K562 (cell line): Measurements from ENCODE around the gene SLC25A45. TPM values are rescaled to one million over a fixed set of nuclear protein-coding genes. Genes with fewer than 3 reads are reported as not detected.

ENCODE experiments used
- ARID1B ChIP-seq: fragments of 450-650 bp; IDR thresholded peaks from 2 replicates; pipeline ENCODE4 v1.6.1; 2016; ENCODE audit warnings: antibody characterized with exemption, mild to moderate bottlenecking, inconsistent platforms
- CHD4 ChIP-seq: fragments of 200-600 bp; sonication (generic); IDR thresholded peaks from 3 replicates; pipeline ENCODE4 v1.6.1; 2012; ENCODE audit warnings: low read depth, mild to moderate bottlenecking, mixed read lengths, low read length, inconsistent platforms; ENCODE audit not compliant: insufficient read depth, insufficient replicate concordance, poor library complexity, severe bottlenecking
- ESRRA ChIP-seq: fragments of 450-650 bp; IDR thresholded peaks from 2 replicates; pipeline ENCODE4 v1.6.1; 2014; ENCODE audit warnings: low read depth, mild to moderate bottlenecking, moderate library complexity, borderline replicate concordance
- HNRNPH1 ChIP-seq: fragments of 200-400 bp; formaldehyde crosslinking; optimal IDR thresholded peaks from 2 replicates; pipeline ENCODE3; 2017; ENCODE audit warnings: low read depth, mild to moderate bottlenecking, low read length, moderate library complexity
- HNRNPK ChIP-seq: fragments of 200-400 bp; formaldehyde crosslinking; IDR thresholded peaks from one replicate; pipeline ENCODE4 v1.6.1; 2018; ENCODE audit warnings: mild to moderate bottlenecking, low read depth, low read length; ENCODE audit not compliant: poor library complexity, severe bottlenecking
- ILF3 ChIP-seq: fragments of 450-650 bp; IDR thresholded peaks from 2 replicates; pipeline ENCODE4 v1.6.1; 2018; ENCODE audit warnings: antibody characterized with exemption, mild to moderate bottlenecking, moderate library complexity, borderline replicate concordance
- LARP7 ChIP-seq: fragments of 450-650 bp; IDR thresholded peaks from 2 replicates; pipeline ENCODE4 v1.6.1; 2016
- MTA2 ChIP-seq: fragments of 450-650 bp; IDR thresholded peaks from 2 replicates; pipeline ENCODE4 v1.6.1; 2016; ENCODE audit warnings: low read depth
- MYC ChIP-seq, 2 experiments: fragments of 250-450 bp in 1 of 2; sonication (Bioruptor Pico) in 1 of 2; IDR thresholded peaks; 2 replicates each; pipeline versions ENCODE4 v1.5.1 to v1.6.1; 2012 to 2021; ENCODE audit warnings: low read depth in 2 of 2, borderline replicate concordance in 1 of 2, improper control_type of control experiment in 1 of 2, low read length in 1 of 2, mild to moderate bottlenecking in 1 of 2, moderate library complexity in 1 of 2
- RBM14 ChIP-seq: fragments of 200-400 bp; formaldehyde crosslinking; IDR thresholded peaks from 2 replicates; pipeline ENCODE4 v1.6.1; 2018; ENCODE audit warnings: low read depth, mild to moderate bottlenecking, low read length, moderate library complexity, borderline replicate concordance; ENCODE audit not compliant: insufficient read depth
- SOX6 ChIP-seq: fragments of 450-650 bp; IDR thresholded peaks from 2 replicates; pipeline ENCODE4 v1.6.1; 2014; ENCODE audit warnings: mild to moderate bottlenecking
- SP2 ChIP-seq: IDR thresholded peaks from 2 replicates; pipeline ENCODE4 v1.6.1; 2011; ENCODE audit warnings: mild to moderate bottlenecking, low read depth, low read length, moderate library complexity; ENCODE audit not compliant: poor library complexity, severe bottlenecking; ENCODE audit errors: extremely low read depth
- SREBF2 ChIP-seq: sonication (generic); formaldehyde crosslinking; IDR thresholded peaks from 2 replicates; pipeline ENCODE4 v1.4.0; 2020; ENCODE audit warnings: mild to moderate bottlenecking, missing genetic modification reagents
- SRSF7 ChIP-seq: fragments of 200-400 bp; formaldehyde crosslinking; optimal IDR thresholded peaks from 2 replicates; pipeline ENCODE3; 2017; ENCODE audit warnings: mild to moderate bottlenecking, low read depth, low read length
- SRSF9 ChIP-seq: fragments of 200-400 bp; formaldehyde crosslinking; IDR thresholded peaks from 2 replicates; pipeline ENCODE4 v1.6.1; 2017; ENCODE audit warnings: low read depth, low read length, borderline replicate concordance
- TEAD4 ChIP-seq, 2 experiments: sonication (generic) in 1 of 2; formaldehyde crosslinking in 1 of 2; IDR thresholded peaks; 2 replicates each; pipeline versions ENCODE4 v1.6.1 to v1.8.0; 2012 to 2022; ENCODE audit warnings: borderline replicate concordance in 1 of 2, inconsistent platforms in 1 of 2, low read length in 1 of 2, mild to moderate bottlenecking in 1 of 2, missing genetic modification reagents in 1 of 2
- TRIM28 ChIP-seq: fragments of 450-650 bp; IDR thresholded peaks from 2 replicates; pipeline ENCODE4 v1.6.1; 2017
- ZBTB1 ChIP-seq: sonication (generic); formaldehyde crosslinking; IDR thresholded peaks from 2 replicates; pipeline ENCODE4 v1.8.1; 2023; ENCODE audit warnings: missing genetic modification reagents, low read depth, mild to moderate bottlenecking, borderline replicate concordance
- ZBTB2 ChIP-seq: fragments of 450-650 bp; IDR thresholded peaks from 2 replicates; pipeline ENCODE4 v1.6.1; 2016; ENCODE audit warnings: antibody characterized with exemption
- ZFX ChIP-seq: sonication (generic); formaldehyde crosslinking; IDR thresholded peaks from 2 replicates; pipeline ENCODE4 v1.8.0; 2022; ENCODE audit warnings: mild to moderate bottlenecking, missing genetic modification reagents, moderate library complexity
- ZNF184 ChIP-seq: sonication (generic); formaldehyde crosslinking; IDR thresholded peaks from 2 replicates; pipeline ENCODE4 v1.5.0; 2020; ENCODE audit warnings: missing genetic modification reagents
- ZNF224 ChIP-seq: sonication (generic); formaldehyde crosslinking; IDR thresholded peaks from 2 replicates; pipeline ENCODE4 v1.8.0; 2022; ENCODE audit warnings: mild to moderate bottlenecking, missing genetic modification reagents
- ZNF263 ChIP-seq: sonication (generic); formaldehyde crosslinking; IDR thresholded peaks from 2 replicates; pipeline ENCODE4 v1.8.0; 2022; ENCODE audit warnings: mild to moderate bottlenecking, missing genetic modification reagents, borderline replicate concordance
- ZNF324 ChIP-seq: fragments of 250-450 bp; sonication (Bioruptor Pico); IDR thresholded peaks from 2 replicates; pipeline ENCODE4 v1.4.0; 2020; ENCODE audit warnings: mild to moderate bottlenecking
- ZNF766 ChIP-seq: fragments of 200-800 bp; sonication (Bioruptor generic); conservative IDR thresholded peaks from 2 replicates; pipeline ENCODE4 v1.6.1; 2016; ENCODE audit warnings: missing genetic modification characterization, missing compliant biosample characterization
- ZNF79 ChIP-seq: fragments of 250-450 bp; sonication (Bioruptor Pico); IDR thresholded peaks from 2 replicates; pipeline ENCODE4 v1.4.0; 2020; ENCODE audit warnings: low read depth, mild to moderate bottlenecking, moderate library complexity
- polyA plus RNA-seq, 8 experiments: library from polyadenylated mRNA; depleted of rRNA in 4 of 8; stranded (reverse) in 5 of 8; unstranded in 3 of 8; fragments of >200 nt; fragmentation: Nextera tagmentation in 2 of 8; fragmentation: Illumina TruSeq in 1 of 8; extraction: Ambion mirVana in 2 of 8; extraction: Trizol in 1 of 8; gene quantifications; 2 replicates each; pipeline versions ENCODE4 v1.2.1 to v1.2.3, GENCODE V29; 2011 to 2014; ENCODE audit warnings: inconsistent platforms in 1 of 8, missing spikeins in 1 of 8
- total RNA-seq, 7 experiments: library from RNA; depleted of rRNA in 6 of 7; stranded (reverse); fragments of >200 nt in 6 of 7; fragmentation: Illumina TruSeq in 2 of 7; extraction: Trizol in 2 of 7; gene quantifications; 2 replicates each; pipeline versions ENCODE4 v1.2.1 to v1.2.3, GENCODE V29; 2011 to 2021; ENCODE audit warnings: low replicate concordance in 1 of 7
- TF ChIP-seq, protein P1 (sequence below), 2 experiments: fragments of 450-650 bp; IDR thresholded peaks; 2 replicates each; pipeline ENCODE4 v1.6.1; 2016

SLC25A45 gene
- total and polyA plus RNA-seq, 9 of the 15 experiments (the other 6 are each of a cell fraction or from before 2014, with no cell fraction given): 0.15 to 2.3 (median 0.68) TPM

GRCh38 chr11:65354265-65355012 is 28.0 kb downstream of the SLC25A45 start, which contains the start of gene TIGD3 (continued):
- no peak for TF ChIP-seq CHD4
- no peak for TF ChIP-seq ZBTB1 (CRISPR knock-in tag)
- peak; percentile 35; the same call in 1 of the 2 replicates for TF ChIP-seq TEAD4 (IDR thresholded peaks at IDR 0.05; ENCODE audit: low read length)
- TF ChIP-seq TEAD4 (CRISPR knock-in tag; IDR thresholded peaks at IDR 0.05; ENCODE audit: borderline replicate concordance): no peak
- no peak for TF ChIP-seq ESRRA
- no peak for TF ChIP-seq RBM14
- no peak for TF ChIP-seq MYC (IDR thresholded peaks at IDR 0.05; ENCODE audit: low read depth, low read length)
- TF ChIP-seq MYC (CRISPR knock-in tag; IDR thresholded peaks at IDR 0.05; ENCODE audit: borderline replicate concordance, low read depth): no peak
- TF ChIP-seq SOX6: no peak
- no peak for TF ChIP-seq TRIM28
- no peak for TF ChIP-seq ZNF324 (CRISPR knock-in tag)
- TF ChIP-seq HNRNPH1: no peak
- no peak for TF ChIP-seq ZNF184
- TF ChIP-seq SRSF9: no peak
- TF ChIP-seq SREBF2 (CRISPR knock-in tag): no peak
- no peak for TF ChIP-seq ZNF766 (CRISPR knock-in tag)
- TF ChIP-seq HNRNPK: no peak
- peak; percentile 54; the same call in 1 of the 2 replicates for TF ChIP-seq ZFX (CRISPR knock-in tag)
- no peak for TF ChIP-seq ARID1B
- TF ChIP-seq ZNF263 (CRISPR knock-in tag): no peak
- no peak for TF ChIP-seq SRSF7
- TF ChIP-seq MTA2: no peak
- TF ChIP-seq, protein P1, sequence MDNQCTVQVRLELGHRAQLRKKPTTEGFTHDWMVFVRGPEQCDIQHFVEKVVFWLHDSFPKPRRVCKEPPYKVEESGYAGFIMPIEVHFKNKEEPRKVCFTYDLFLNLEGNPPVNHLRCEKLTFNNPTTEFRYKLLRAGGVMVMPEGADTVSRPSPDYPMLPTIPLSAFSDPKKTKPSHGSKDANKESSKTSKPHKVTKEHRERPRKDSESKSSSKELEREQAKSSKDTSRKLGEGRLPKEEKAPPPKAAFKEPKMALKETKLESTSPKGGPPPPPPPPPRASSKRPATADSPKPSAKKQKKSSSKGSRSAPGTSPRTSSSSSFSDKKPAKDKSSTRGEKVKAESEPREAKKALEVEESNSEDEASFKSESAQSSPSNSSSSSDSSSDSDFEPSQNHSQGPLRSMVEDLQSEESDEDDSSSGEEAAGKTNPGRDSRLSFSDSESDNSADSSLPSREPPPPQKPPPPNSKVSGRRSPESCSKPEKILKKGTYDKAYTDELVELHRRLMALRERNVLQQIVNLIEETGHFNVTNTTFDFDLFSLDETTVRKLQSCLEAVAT (IDR thresholded peaks at IDR 0.05): no peak
- no peak for TF ChIP-seq ZNF79
- no peak for TF ChIP-seq LARP7
- peak; percentile 75 for TF ChIP-seq SP2
- no peak for TF ChIP-seq ZNF224 (CRISPR knock-in tag)
- TF ChIP-seq ILF3: no peak
- TF ChIP-seq ZBTB2: no peak
